PC-3 (cell line): ENCODE data around the gene FBXW7. TPM values are rescaled to one million over a fixed set of nuclear protein-coding genes. Genes with fewer than 3 reads are reported as not detected.
A peak's percentile ranks its signal among the peaks of the same experiment; 100 is the strongest.

ENCODE experiments used
- ATAC-seq: fragments of 200-7000 bp; cut with Tn5 transposase; 2 replicates; pipeline ENCODE4 v1.9.1; 2020; ENCODE audit warnings: mild to moderate bottlenecking, moderate library complexity
- BruUV-seq: library from RNA; stranded (reverse); fragments of 400-500 nt; replicated peaks from 2 replicates; lab custom pipeline; 2021; lab: Mats Ljungman, UMichigan
- CTCF ChIA-PET: fragments of 300-600 bp; sonication (Branson Sonifier 250); formaldehyde crosslinking; loops from one replicate; lab custom pipeline; 2022; ENCODE audit warnings: antibody characterized with exemption; lab: Charles Lee
- POLR2A ChIA-PET: fragments of 300-600 bp; sonication (Branson Sonifier 250); formaldehyde crosslinking; loops from one replicate; lab custom pipeline; 2022; ENCODE audit warnings: antibody characterized with exemption; ENCODE audit not compliant: unreplicated experiment; lab: Charles Lee
- DNase-seq: peaks from one replicate; pipeline ENCODE4 v3.0.0-alpha.2; 2015
- H2AFZ ChIP-seq: fragments of 300-600 bp; sonication (generic); 2 replicates; pipeline ENCODE4 v1.6.0; 2016; ENCODE audit warnings: antibody characterized with exemption, low read length
- H3F3A ChIP-seq: fragments of 300-600 bp; sonication (generic); one replicate; pipeline ENCODE4 v1.6.0; 2017; ENCODE audit warnings: antibody characterized with exemption, low read length, control low read depth, mild to moderate bottlenecking; ENCODE audit not compliant: unreplicated experiment
- H3K27ac ChIP-seq: fragments of 300-600 bp; sonication (generic); 2 replicates; pipeline ENCODE4 v1.5.1; 2016; ENCODE audit warnings: mild to moderate bottlenecking, low read length
- H3K27me3 ChIP-seq: fragments of 300-600 bp; sonication (generic); 2 replicates; pipeline ENCODE4 v1.6.1; 2016; ENCODE audit warnings: low read length, mixed read lengths
- H3K36me3 ChIP-seq: fragments of 300-600 bp; sonication (generic); 2 replicates; pipeline ENCODE4 v1.6.1; 2016; ENCODE audit warnings: low read depth, mixed run types, low read length, mixed read lengths
- H3K4me1 ChIP-seq: fragments of 300-600 bp; sonication (generic); 2 replicates; pipeline ENCODE4 v1.5.1; 2016; ENCODE audit warnings: low read length; ENCODE audit not compliant: insufficient read depth
- H3K4me2 ChIP-seq: fragments of 300-600 bp; sonication (generic); 2 replicates; pipeline ENCODE4 v1.6.0; 2016; ENCODE audit warnings: low read length
- H3K4me3 ChIP-seq: fragments of 300-600 bp; sonication (generic); 2 replicates; pipeline ENCODE4 v1.5.1; 2016; ENCODE audit warnings: mild to moderate bottlenecking, low read length, mixed read lengths
- H3K79me2 ChIP-seq: fragments of 300-600 bp; sonication (generic); 2 replicates; pipeline ENCODE4 v1.6.1; 2017; ENCODE audit warnings: low read length, mixed read lengths
- H3K9ac ChIP-seq: fragments of 300-600 bp; sonication (generic); 2 replicates; pipeline ENCODE4 v1.6.0; 2016; ENCODE audit warnings: mild to moderate bottlenecking, low read length
- H3K9me2 ChIP-seq: fragments of 300-600 bp; sonication (generic); replicated peaks from 2 replicates; pipeline ENCODE4 v1.6.1; 2016; ENCODE audit warnings: mixed run types, low read length, mixed read lengths
- H3K9me3 ChIP-seq: fragments of 300-600 bp; sonication (generic); 2 replicates; pipeline ENCODE4 v1.6.1; 2016; ENCODE audit warnings: low read length, mixed read lengths
- H4K20me1 ChIP-seq: fragments of 300-600 bp; sonication (generic); 2 replicates; pipeline ENCODE4 v1.6.1; 2016; ENCODE audit warnings: low read length, mixed read lengths
- CTCF ChIP-seq: fragments of 300-600 bp; sonication (generic); conservative IDR thresholded peaks from 2 replicates; pipeline ENCODE4 v1.5.1; 2017; ENCODE audit warnings: antibody characterized with exemption, low read depth, mild to moderate bottlenecking, low read length
- EZH2 ChIP-seq: fragments of 300-600 bp; sonication (generic); IDR thresholded peaks from one replicate; pipeline ENCODE4 v1.6.1; 2017; ENCODE audit warnings: antibody characterized with exemption, mild to moderate bottlenecking, low read length; ENCODE audit not compliant: unreplicated experiment
- EZH2phosphoT487 ChIP-seq: fragments of 300-600 bp; sonication (generic); IDR thresholded peaks from 2 replicates; pipeline ENCODE4 v1.6.1; 2018; ENCODE audit warnings: mild to moderate bottlenecking, antibody characterized with exemption, low read length, borderline replicate concordance
- intact Hi-C: fragments of 100-400 bp; cut with micrococcal nuclease; formaldehyde crosslinking; loops from 2 replicates; pipeline ENCODE4 v1.9.0; 2023
- total RNA-seq: library from RNA; depleted of rRNA; stranded (reverse); fragments of >200 nt; gene quantifications from 2 replicates; pipeline ENCODE4 v1.2.3, GENCODE V29; 2014

FBXW7 gene
- total RNA-seq, 1 experiment from 2014 or later = 24.3 TPM

GRCh38 chr4:152424977-152425376 lies 110.9 kb downstream of the FBXW7 start:
- no peaks in the 10 kb centered on the region for H3K9me2 ChIP-seq
- TF ChIP-seq EZH2phosphoT487 (no peak), CTCF (no peak), EZH2 (no peak)
- no peaks in the 10 kb centered on the region for H3K27me3 ChIP-seq
- H3K79me2 ChIP-seq = no peaks in the 10 kb centered on the region
- peak; percentile 49 for DNase-seq
- no peak overlapping the region for H3K27ac ChIP-seq
- intact Hi-C loops = no loop called here
- H3K4me1 ChIP-seq = peaks cover 10% of the 10 kb centered on the region; the same call in 1 of the 2 replicates
- peak; percentile 31; the same call in 1 of the 2 replicates for ATAC-seq
- BruUV-seq = no TSS peak
- H3K4me3 ChIP-seq = no peak overlapping the region
- H3K9me3 ChIP-seq = no peaks in the 10 kb centered on the region
- H3K4me2 ChIP-seq = no peak overlapping the region
- H3F3A ChIP-seq = no peaks in the 10 kb centered on the region
- no peaks in the 10 kb centered on the region for H4K20me1 ChIP-seq
- no peak overlapping the region for H3K9ac ChIP-seq
- ChIA-PET POLR2A (no interaction called here), CTCF (no interaction called here)
- H3K36me3 ChIP-seq = no peaks in the 10 kb centered on the region
- no peak overlapping the region for H2AFZ ChIP-seq

GRCh38 chr4:152424396-152424795 lies 111.5 kb downstream of the FBXW7 start:
- Histone ChIP-seq H3K27ac (no peak overlapping the region), H3K27me3 (no peaks in the 10 kb centered on the region), H3K4me3 (no peak overlapping the region), H3K9me3 (no peaks in the 10 kb centered on the region), H3K4me2 (no peak overlapping the region), H3K79me2 (no peaks in the 10 kb centered on the region), H3K4me1 (peaks cover 10% of the 10 kb centered on the region; the same call in 1 of the 2 replicates), H3F3A (no peaks in the 10 kb centered on the region), H3K9me2 (no peaks in the 10 kb centered on the region), H2AFZ (no peak overlapping the region), H4K20me1 (no peaks in the 10 kb centered on the region), H3K36me3 (no peaks in the 10 kb centered on the region), H3K9ac (no peak overlapping the region)
- ATAC-seq (no peak), DNase-seq (no peak)
- no peak for TF ChIP-seq CTCF
- TF ChIP-seq EZH2phosphoT487 = no peak
- no peak for TF ChIP-seq EZH2
- BruUV-seq = no TSS peak
- ChIA-PET CTCF (no interaction called here), POLR2A (no interaction called here)
- intact Hi-C loops = no loop called here

- no TSS peak for BruUV-seq
- H3K9me2 ChIP-seq = no peaks in the 10 kb centered on the region
- H4K20me1 ChIP-seq = no peaks in the 10 kb centered on the region
- POLR2A ChIA-PET = interaction anchor here (0.7 kb wide), 1 partner anchor 359 kb away, joined by 9 read pairs; no protein-coding TSS in a partner anchor
- H3K4me3 ChIP-seq = no peak overlapping the region
- no peak overlapping the region for H3K27ac ChIP-seq
- ATAC-seq (no peak), DNase-seq (no peak)
- TF ChIP-seq EZH2 (no peak), CTCF (no peak), EZH2phosphoT487 (no peak)
- H3K4me1 ChIP-seq = peaks cover 10% of the 10 kb centered on the region; the same call in 1 of the 2 replicates
- H3K4me2 ChIP-seq = no peak overlapping the region
- H3K79me2 ChIP-seq = no peaks in the 10 kb centered on the region; the same call in 1 of the 2 replicates
- H3K9ac ChIP-seq = no peak overlapping the region
- H3K27me3 ChIP-seq = no peaks in the 10 kb centered on the region
- no peaks in the 10 kb centered on the region for H3K9me3 ChIP-seq
- intact Hi-C loops = no loop called here
- H3K36me3 ChIP-seq = no peaks in the 10 kb centered on the region
- no peaks in the 10 kb centered on the region for H3F3A ChIP-seq
- no peak overlapping the region for H2AFZ ChIP-seq
- CTCF ChIA-PET = no interaction called here
Measured at GRCh38 chr4:152422817-152423320, 113.0 kb downstream of the FBXW7 start.
